Measurements from ENCODE around the gene ATP4A. TPM values are rescaled to one million over a fixed set of nuclear protein-coding genes. Genes with fewer than 3 reads are reported as not detected.

Gene ATP4A
- total RNA-seq, 4 donors from 2014 or later: not detected

DNA sequence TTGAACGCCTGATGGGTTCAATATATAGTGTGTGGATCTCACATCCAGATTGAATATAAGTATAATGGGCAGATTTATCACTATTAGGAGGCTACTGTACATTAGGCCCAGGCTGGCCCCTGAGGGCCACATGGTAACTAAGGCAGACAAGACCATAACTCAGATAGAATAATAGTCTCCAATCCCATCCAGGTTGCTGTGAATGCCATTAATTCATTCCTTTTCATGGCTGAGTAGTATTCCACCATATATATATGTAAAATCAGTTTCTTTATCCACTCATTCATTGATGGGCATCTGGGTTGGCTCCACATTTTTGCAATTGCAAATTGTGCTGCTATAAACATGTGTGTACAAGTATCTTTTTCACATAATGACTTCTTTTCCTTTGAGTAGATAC lies 14.5 kb upstream of the ATP4A start:
- no peaks in the 10 kb centered on the region for H3K4me1 ChIP-seq

DNA sequence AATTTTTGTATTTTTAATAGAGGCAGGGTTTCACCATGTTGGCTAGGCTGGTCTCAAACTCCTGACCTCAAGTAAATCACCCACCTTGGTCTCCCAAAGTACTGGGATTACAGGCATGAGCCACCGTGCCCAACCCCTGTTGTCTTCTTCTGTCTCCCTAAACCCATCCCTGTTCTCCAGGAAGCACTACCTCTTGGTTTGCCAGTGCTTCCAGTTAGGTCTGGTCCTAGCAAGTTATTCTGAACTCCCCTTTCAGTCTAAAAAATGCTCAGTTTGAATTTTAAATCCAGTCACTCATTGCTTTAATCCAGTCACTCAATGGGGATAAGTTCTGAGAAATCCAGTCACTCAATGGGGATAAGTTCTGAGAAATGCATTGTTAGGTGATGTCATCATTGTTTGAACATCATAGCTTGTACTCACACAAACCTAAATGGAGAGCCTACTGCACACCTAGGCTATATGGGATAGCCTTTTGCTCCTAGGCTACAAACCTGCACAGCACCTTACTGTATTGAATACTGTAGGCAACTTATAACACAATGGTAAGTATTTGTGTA lies 8.0 kb upstream of the ATP4A start:
- Histone ChIP-seq H3K4me1 (no peaks in the 10 kb centered on the region), H3K4me3 (no peak overlapping the region), H3K27ac (no peak overlapping the region), H3K27me3 (no peaks in the 10 kb centered on the region), H3K9me3 (peaks cover 10% of the 10 kb centered on the region in 2 donors), H3K36me3 (no peaks in the 10 kb centered on the region)
- TF ChIP-seq POLR2AphosphoS5 (IDR thresholded peaks at IDR 0.05): no peak
- no peak for TF ChIP-seq POLR2A (IDR thresholded peaks at IDR 0.05)
- TF ChIP-seq, protein P1, sequence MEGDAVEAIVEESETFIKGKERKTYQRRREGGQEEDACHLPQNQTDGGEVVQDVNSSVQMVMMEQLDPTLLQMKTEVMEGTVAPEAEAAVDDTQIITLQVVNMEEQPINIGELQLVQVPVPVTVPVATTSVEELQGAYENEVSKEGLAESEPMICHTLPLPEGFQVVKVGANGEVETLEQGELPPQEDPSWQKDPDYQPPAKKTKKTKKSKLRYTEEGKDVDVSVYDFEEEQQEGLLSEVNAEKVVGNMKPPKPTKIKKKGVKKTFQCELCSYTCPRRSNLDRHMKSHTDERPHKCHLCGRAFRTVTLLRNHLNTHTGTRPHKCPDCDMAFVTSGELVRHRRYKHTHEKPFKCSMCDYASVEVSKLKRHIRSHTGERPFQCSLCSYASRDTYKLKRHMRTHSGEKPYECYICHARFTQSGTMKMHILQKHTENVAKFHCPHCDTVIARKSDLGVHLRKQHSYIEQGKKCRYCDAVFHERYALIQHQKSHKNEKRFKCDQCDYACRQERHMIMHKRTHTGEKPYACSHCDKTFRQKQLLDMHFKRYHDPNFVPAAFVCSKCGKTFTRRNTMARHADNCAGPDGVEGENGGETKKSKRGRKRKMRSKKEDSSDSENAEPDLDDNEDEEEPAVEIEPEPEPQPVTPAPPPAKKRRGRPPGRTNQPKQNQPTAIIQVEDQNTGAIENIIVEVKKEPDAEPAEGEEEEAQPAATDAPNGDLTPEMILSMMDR (IDR thresholded peaks at IDR 0.05): no peak
- TF ChIP-seq EP300 (IDR thresholded peaks at IDR 0.05; ENCODE audit: low read depth): no peak
- intact Hi-C loops (cut with DNase I; ENCODE audit: low total_unique reads) (no loop called here), in situ Hi-C loops (cut with MboI; ENCODE audit: low pct_ligation_motif_present in 1 of 4, low pct_unique_long_range_greater_than_20kb in 1 of 4, low sequenced_read_pairs in 3 of 4) (no loop called here)
- 71% methylated on average over 1 of the region's 1 CpG; no CpG with 5 or more reads in 1 of the 2 donors for WGBS, 2 donors (ENCODE audit: low coverage in 1 of 2)
- no peak for DNase-seq

More for the DNA sequence above, 14.5 kb upstream of the ATP4A start:
- no peak overlapping the region for H3K4me3 ChIP-seq
- TF ChIP-seq, protein P1 (IDR thresholded peaks at IDR 0.05): no peak
- TF ChIP-seq EP300 (IDR thresholded peaks at IDR 0.05; ENCODE audit: low read depth) (no peak), POLR2AphosphoS5 (IDR thresholded peaks at IDR 0.05) (no peak), POLR2A (IDR thresholded peaks at IDR 0.05) (no peak)
- no peaks in the 10 kb centered on the region for H3K36me3 ChIP-seq
- no peak overlapping the region for H3K27ac ChIP-seq
- no peaks in the 10 kb centered on the region for H3K27me3 ChIP-seq
- 71 to 82% methylated on average over 1 of the region's 1 CpG for WGBS, 2 donors (ENCODE audit: low coverage in 1 of 2)
- in situ Hi-C loops (cut with MboI; ENCODE audit: low pct_ligation_motif_present in 1 of 4, low pct_unique_long_range_greater_than_20kb in 1 of 4, low sequenced_read_pairs in 3 of 4) (no loop called here), intact Hi-C loops (cut with DNase I; ENCODE audit: low total_unique reads) (loop anchor here (1.0 kb wide), 1 partner anchor 13 kb away; no protein-coding TSS in a partner anchor)
- no peak for DNase-seq
- H3K9me3 ChIP-seq: peaks cover 10 to 16% of the 10 kb centered on the region in 2 donors

DNA sequence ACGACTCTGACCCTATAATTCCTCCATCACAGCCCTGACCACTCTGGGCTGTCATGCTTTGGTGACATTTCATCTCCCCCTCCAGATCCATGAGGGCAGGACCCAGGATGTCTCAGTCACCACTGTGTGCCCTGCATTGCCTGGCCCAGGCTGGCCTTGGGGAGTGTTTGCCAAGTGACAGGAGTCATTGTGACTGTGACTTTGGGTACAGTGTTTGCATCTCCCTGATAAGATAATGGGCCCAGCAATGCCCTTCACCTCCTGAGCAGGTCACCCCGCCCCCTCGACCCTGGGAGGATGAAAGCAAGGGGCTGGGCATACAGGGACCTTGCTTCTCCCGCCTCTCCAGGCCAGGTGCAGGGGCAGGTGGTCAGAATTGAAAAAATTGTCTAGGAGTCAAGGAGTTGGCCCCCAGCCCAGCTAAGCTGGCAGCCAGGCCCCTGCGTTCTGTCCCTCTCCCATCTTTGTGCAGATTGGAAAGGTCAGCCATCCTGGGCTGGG lies 5.9 kb upstream of the ATP4A start:
- DNase-seq: no peak
- H3K36me3 ChIP-seq: no peaks in the 10 kb centered on the region
- H3K27ac ChIP-seq: no peak overlapping the region

DNA sequence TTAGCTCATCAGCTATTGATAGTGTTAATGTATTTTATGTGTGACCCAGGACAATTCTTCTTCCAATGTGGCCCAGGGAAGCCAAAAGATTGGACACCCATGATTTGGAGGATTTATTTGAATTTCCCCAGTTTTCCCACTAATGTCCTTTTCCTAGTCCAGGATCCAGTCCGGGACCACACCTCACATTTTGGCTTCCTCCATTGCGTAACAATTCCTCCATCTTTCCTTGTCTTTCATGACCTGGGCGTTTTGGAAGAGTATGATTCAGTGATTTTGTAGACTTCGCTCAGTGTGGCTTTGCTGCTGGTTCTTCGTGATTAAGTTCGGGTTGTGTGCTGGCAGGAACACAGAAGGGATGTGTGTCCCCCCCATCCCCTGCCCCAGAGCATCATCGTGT lies 3.3 kb upstream of the ATP4A start:
- no peak for DNase-seq
- no peaks in the 10 kb centered on the region for H3K9me3 ChIP-seq
- no peak overlapping the region for H3K27ac ChIP-seq
- in situ Hi-C loops (cut with MboI; ENCODE audit: low pct_ligation_motif_present in 1 of 4, low pct_unique_long_range_greater_than_20kb in 1 of 4, low sequenced_read_pairs in 3 of 4): no loop called here
- intact Hi-C loops (cut with DNase I; ENCODE audit: low total_unique reads): no loop called here
- H3K36me3 ChIP-seq: no peaks in the 10 kb centered on the region
- TF ChIP-seq POLR2AphosphoS5 (IDR thresholded peaks at IDR 0.05) (no peak), POLR2A (IDR thresholded peaks at IDR 0.05) (no peak), EP300 (IDR thresholded peaks at IDR 0.05; ENCODE audit: low read depth) (no peak)
- H3K27me3 ChIP-seq: peaks cover 4% of the 10 kb centered on the region
- no peaks in the 10 kb centered on the region for H3K4me1 ChIP-seq
- no peak overlapping the region for H3K4me3 ChIP-seq
- WGBS, 2 donors (ENCODE audit: low coverage in 1 of 2): 76 to 78% methylated on average over 3 to 7 of the region's 7 CpGs

More for the DNA sequence above, 5.9 kb upstream of the ATP4A start:
- TF ChIP-seq, protein P1 (IDR thresholded peaks at IDR 0.05): no peak
- TF ChIP-seq POLR2A (IDR thresholded peaks at IDR 0.05): no peak
- TF ChIP-seq POLR2AphosphoS5 (IDR thresholded peaks at IDR 0.05): no peak
- no peak for TF ChIP-seq EP300 (IDR thresholded peaks at IDR 0.05; ENCODE audit: low read depth)
- no peaks in the 10 kb centered on the region for H3K9me3 ChIP-seq
- in situ Hi-C loops (cut with MboI; ENCODE audit: low pct_ligation_motif_present in 1 of 4, low pct_unique_long_range_greater_than_20kb in 1 of 4, low sequenced_read_pairs in 3 of 4): no loop called here
- no peaks in the 10 kb centered on the region for H3K4me1 ChIP-seq
- no peak overlapping the region for H3K4me3 ChIP-seq
- WGBS, 2 donors (ENCODE audit: low coverage in 1 of 2): 20 to 38% methylated on average over 1 to 5 of the region's 5 CpGs
- intact Hi-C loops (cut with DNase I; ENCODE audit: low total_unique reads): no loop called here
- no peaks in the 10 kb centered on the region for H3K27me3 ChIP-seq

Data from transverse colon (tissue), 4 donors.